HepG2 (cell line): ENCODE data around the gene THRAP3. TPM values are rescaled to one million over a fixed set of nuclear protein-coding genes. Genes with fewer than 3 reads are reported as not detected.
A peak's percentile ranks its signal among the peaks of the same experiment; 100 is the strongest.

Experiments used
- ATF7 ChIP-seq, 2 experiments: fragments of 450-650 bp in 1 of 2; sonication (generic) in 1 of 2; formaldehyde crosslinking in 1 of 2; IDR thresholded peaks; 2 replicates each; pipeline versions ENCODE4 v1.4.0 to v1.6.1; 2016 to 2020; ENCODE audit warnings: antibody characterized with exemption in 1 of 2, mild to moderate bottlenecking in 1 of 2, missing genetic modification reagents in 1 of 2
- ELF4 ChIP-seq: sonication (generic); formaldehyde crosslinking; IDR thresholded peaks from 2 replicates; pipeline ENCODE4 v1.5.0; 2020; ENCODE audit warnings: missing genetic modification reagents, mild to moderate bottlenecking, moderate library complexity, borderline replicate concordance
- MIER2 ChIP-seq: IDR thresholded peaks from 2 replicates; pipeline ENCODE4 v1.6.1; 2016; ENCODE audit warnings: missing biosample characterization, missing genetic modification reagents
- NFYB ChIP-seq: sonication (generic); formaldehyde crosslinking; IDR thresholded peaks from 2 replicates; pipeline ENCODE4 v1.4.0; 2020; ENCODE audit warnings: missing genetic modification reagents
- ONECUT2 ChIP-seq: sonication (generic); formaldehyde crosslinking; IDR thresholded peaks from 2 replicates; pipeline ENCODE4 v1.4.0; 2020; ENCODE audit warnings: missing genetic modification reagents
- PAF1 ChIP-seq: IDR thresholded peaks from 2 replicates; pipeline ENCODE4 v1.6.1; 2016; ENCODE audit warnings: missing genetic modification reagents, missing compliant biosample characterization
- PHF8 ChIP-seq: sonication (generic); formaldehyde crosslinking; IDR thresholded peaks from 2 replicates; pipeline ENCODE4 v1.5.0; 2020; ENCODE audit warnings: missing genetic modification reagents
- REXO4 ChIP-seq: sonication (generic); formaldehyde crosslinking; IDR thresholded peaks from 2 replicates; pipeline ENCODE4 v1.8.0; 2022; ENCODE audit warnings: missing genetic modification reagents, mild to moderate bottlenecking, borderline replicate concordance
- SP1 ChIP-seq, 2 experiments: fragments of 450-650 bp in 1 of 2; sonication (generic) in 1 of 2; formaldehyde crosslinking in 1 of 2; IDR thresholded peaks; 2 replicates each; pipeline versions ENCODE4 v1.4.0 to v1.6.1; 2016 to 2020; ENCODE audit warnings: missing genetic modification reagents in 1 of 2
- TCF7 ChIP-seq: sonication (generic); IDR thresholded peaks from 2 replicates; pipeline ENCODE4 v1.6.1; 2016; ENCODE audit warnings: antibody characterized with exemption, low read depth
- ZNF224 ChIP-seq: sonication (generic); formaldehyde crosslinking; IDR thresholded peaks from 2 replicates; pipeline ENCODE4 v1.5.0; 2020; ENCODE audit warnings: mild to moderate bottlenecking, missing genetic modification reagents
- ZNF234 ChIP-seq: sonication (generic); formaldehyde crosslinking; conservative IDR thresholded peaks from 2 replicates; pipeline ENCODE4 v1.5.1; 2020; ENCODE audit warnings: mild to moderate bottlenecking, missing genetic modification reagents
- ZNF24 ChIP-seq: fragments of 450-650 bp; IDR thresholded peaks from 2 replicates; pipeline ENCODE4 v1.6.1; 2017; ENCODE audit warnings: antibody characterized with exemption, mild to moderate bottlenecking
- ZNF607 ChIP-seq: sonication (generic); formaldehyde crosslinking; IDR thresholded peaks from 2 replicates; pipeline ENCODE4 v1.5.1; 2020; ENCODE audit warnings: missing genetic modification reagents, mild to moderate bottlenecking, borderline replicate concordance
- polyA plus RNA-seq, 8 experiments: library from polyadenylated mRNA; depleted of rRNA in 3 of 8; stranded (reverse) in 7 of 8; unstranded in 1 of 8; fragments of >200 nt; fragmentation: Illumina TruSeq in 4 of 8; extraction: Trizol in 4 of 8; gene quantifications; 2 replicates each; pipeline versions ENCODE4 v1.2.1 to v1.2.3, GENCODE V29; 2011 to 2016; ENCODE audit warnings: low read depth in 4 of 8, missing spikeins in 1 of 8, mixed read lengths in 1 of 8; ENCODE audit not compliant: insufficient read depth in 1 of 8
- total RNA-seq, 5 experiments: library from RNA; depleted of rRNA; stranded (reverse); fragments of >200 nt; fragmentation: Illumina TruSeq; extraction: Trizol; gene quantifications; 2 replicates each; pipeline ENCODE4 v1.2.3, GENCODE V29; 2016; ENCODE audit warnings: low read depth in 1 of 5
- TF ChIP-seq, protein P1 (sequence below): sonication (generic); formaldehyde crosslinking; IDR thresholded peaks from one replicate; pipeline ENCODE4 v1.5.1; 2020; ENCODE audit warnings: mild to moderate bottlenecking, missing genetic modification reagents; ENCODE audit errors: not compliant biosample characterization
- TF ChIP-seq, protein P2 (sequence below): IDR thresholded peaks from 2 replicates; pipeline ENCODE4 v1.6.1; 2016; ENCODE audit warnings: missing compliant biosample characterization, missing genetic modification reagents, borderline replicate concordance
- TF ChIP-seq, protein P3 (sequence below): sonication (generic); formaldehyde crosslinking; IDR thresholded peaks from 2 replicates; pipeline ENCODE4 v1.5.0; 2020; ENCODE audit warnings: missing genetic modification reagents, mild to moderate bottlenecking, borderline replicate concordance

THRAP3 gene
- total and polyA plus RNA-seq, 2 of the 13 experiments (the other 11 are each of a cell fraction or from before 2014, with no cell fraction given), result 45.0 to 92.6 TPM

DNA sequence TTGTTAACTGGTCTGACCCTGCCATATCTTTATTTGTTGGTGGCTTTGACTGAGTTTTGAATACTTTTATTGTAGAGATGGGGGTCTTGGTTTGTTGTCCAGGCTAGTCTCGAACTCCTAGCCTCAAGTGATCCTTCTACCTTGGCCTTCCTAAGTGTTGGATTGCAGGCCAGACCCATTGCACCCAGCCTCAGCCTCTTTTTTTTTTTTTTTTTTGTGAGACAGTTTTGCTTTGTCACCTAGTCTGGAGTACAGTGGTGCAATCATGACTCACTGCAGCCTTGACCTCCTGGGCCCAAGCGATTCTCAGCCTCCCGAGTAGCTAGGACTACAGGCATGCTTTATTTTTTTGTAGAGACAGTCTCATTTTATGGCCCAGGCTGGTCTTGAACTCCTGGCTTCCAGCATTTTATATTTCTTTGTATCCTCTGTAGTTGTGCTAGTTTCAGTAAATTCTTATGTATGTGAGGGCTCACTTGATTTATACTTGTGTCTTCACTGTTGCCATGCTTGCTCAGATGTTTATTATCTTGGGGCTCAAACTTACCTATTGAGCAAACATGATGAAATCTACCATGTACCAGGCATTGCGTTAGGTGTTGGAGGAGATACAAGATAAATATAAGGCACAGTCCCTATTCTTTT lies 24.1 kb downstream of the THRAP3 start (continued):
- TF ChIP-seq, protein P1, sequence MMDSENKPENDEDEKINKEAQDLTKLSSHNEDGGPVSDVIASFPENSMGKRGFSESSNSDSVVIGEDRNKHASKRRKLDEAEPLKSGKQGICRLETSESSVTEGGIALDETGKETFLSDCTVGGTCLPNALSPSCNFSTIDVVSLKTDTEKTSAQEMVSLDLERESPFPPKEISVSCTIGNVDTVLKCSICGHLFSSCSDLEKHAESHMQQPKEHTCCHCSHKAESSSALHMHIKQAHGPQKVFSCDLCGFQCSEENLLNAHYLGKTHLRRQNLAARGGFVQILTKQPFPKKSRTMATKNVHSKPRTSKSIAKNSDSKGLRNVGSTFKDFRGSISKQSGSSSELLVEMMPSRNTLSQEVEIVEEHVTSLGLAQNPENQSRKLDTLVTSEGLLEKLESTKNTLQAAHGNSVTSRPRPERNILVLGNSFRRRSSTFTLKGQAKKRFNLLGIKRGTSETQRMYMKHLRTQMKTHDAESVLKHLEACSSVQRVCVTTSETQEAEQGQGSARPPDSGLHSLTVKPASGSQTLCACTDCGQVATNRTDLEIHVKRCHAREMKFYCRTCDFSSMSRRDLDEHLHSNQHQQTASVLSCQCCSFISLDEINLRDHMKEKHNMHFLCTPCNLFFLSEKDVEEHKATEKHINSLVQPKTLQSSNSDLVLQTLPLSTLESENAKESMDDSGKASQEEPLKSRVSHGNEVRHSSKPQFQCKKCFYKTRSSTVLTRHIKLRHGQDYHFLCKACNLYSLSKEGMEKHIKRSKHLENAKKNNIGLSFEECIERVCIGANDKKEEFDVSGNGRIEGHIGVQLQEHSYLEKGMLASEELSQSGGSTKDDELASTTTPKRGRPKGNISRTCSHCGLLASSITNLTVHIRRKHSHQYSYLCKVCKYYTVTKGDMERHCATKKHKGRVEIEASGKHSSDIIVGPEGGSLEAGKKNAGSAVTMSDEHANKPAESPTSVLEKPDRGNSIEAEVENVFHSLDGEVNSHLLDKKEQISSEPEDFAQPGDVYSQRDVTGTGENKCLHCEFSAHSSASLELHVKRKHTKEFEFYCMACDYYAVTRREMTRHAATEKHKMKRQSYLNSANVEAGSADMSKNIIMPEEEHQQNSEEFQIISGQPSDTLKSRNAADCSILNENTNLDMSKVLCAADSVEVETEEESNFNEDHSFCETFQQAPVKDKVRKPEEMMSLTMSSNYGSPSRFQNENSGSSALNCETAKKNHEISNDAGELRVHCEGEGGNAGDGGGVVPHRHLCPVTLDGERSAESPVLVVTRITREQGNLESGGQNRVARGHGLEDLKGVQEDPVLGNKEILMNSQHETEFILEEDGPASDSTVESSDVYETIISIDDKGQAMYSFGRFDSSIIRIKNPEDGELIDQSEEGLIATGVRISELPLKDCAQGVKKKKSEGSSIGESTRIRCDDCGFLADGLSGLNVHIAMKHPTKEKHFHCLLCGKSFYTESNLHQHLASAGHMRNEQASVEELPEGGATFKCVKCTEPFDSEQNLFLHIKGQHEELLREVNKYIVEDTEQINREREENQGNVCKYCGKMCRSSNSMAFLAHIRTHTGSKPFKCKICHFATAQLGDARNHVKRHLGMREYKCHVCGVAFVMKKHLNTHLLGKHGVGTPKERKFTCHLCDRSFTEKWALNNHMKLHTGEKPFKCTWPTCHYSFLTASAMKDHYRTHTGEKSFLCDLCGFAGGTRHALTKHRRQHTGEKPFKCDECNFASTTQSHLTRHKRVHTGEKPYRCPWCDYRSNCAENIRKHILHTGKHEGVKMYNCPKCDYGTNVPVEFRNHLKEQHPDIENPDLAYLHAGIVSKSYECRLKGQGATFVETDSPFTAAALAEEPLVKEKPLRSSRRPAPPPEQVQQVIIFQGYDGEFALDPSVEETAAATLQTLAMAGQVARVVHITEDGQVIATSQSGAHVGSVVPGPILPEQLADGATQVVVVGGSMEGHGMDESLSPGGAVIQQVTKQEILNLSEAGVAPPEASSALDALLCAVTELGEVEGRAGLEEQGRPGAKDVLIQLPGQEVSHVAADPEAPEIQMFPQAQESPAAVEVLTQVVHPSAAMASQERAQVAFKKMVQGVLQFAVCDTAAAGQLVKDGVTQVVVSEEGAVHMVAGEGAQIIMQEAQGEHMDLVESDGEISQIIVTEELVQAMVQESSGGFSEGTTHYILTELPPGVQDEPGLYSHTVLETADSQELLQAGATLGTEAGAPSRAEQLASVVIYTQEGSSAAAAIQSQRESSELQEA, result no peak
- TF ChIP-seq TCF7 (no peak), NFYB (no peak), ONECUT2 (CRISPR knock-in tag) (no peak), ATF7 (IDR thresholded peaks at IDR 0.05) (peak; percentile 46), ATF7 (CRISPR knock-in tag; IDR thresholded peaks at IDR 0.05) (peak; percentile 60; the same call in 1 of the 2 replicates), ZNF234 (CRISPR knock-in tag) (no peak), PAF1 (CRISPR knock-in tag) (no peak), ZNF224 (CRISPR knock-in tag) (no peak), REXO4 (CRISPR knock-in tag) (no peak), SP1 (IDR thresholded peaks at IDR 0.05) (no peak), SP1 (CRISPR knock-in tag; IDR thresholded peaks at IDR 0.05) (no peak), ELF4 (CRISPR knock-in tag) (no peak), ZNF607 (CRISPR knock-in tag) (peak; percentile 20; the same call in 1 of the 2 replicates), PHF8 (CRISPR knock-in tag) (peak; percentile 15; the same call in 1 of the 2 replicates), MIER2 (no peak), ZNF24 (no peak)
- TF ChIP-seq, protein P2, sequence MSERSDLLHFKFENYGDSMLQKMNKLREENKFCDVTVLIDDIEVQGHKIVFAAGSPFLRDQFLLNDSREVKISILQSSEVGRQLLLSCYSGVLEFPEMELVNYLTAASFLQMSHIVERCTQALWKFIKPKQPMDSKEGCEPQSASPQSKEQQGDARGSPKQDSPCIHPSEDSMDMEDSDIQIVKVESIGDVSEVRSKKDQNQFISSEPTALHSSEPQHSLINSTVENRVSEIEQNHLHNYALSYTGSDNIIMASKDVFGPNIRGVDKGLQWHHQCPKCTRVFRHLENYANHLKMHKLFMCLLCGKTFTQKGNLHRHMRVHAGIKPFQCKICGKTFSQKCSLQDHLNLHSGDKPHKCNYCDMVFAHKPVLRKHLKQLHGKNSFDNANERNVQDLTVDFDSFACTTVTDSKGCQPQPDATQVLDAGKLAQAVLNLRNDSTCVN (CRISPR knock-in tag), result no peak
- TF ChIP-seq, protein P3, sequence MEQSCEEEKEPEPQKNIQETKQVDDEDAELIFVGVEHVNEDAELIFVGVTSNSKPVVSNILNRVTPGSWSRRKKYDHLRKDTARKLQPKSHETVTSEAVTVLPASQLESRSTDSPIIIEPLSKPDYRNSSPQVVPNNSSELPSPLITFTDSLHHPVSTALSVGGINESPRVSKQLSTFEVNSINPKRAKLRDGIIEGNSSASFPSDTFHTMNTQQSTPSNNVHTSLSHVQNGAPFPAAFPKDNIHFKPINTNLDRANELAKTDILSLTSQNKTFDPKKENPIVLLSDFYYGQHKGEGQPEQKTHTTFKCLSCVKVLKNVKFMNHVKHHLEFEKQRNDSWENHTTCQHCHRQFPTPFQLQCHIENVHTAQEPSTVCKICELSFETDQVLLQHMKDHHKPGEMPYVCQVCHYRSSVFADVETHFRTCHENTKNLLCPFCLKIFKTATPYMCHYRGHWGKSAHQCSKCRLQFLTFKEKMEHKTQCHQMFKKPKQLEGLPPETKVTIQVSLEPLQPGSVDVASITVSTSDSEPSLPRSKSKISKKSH, result no peak
